Superior temporal gyrus (tissue), 1 donor: ENCODE data around the gene ARHGEF17.

ENCODE experiments used
- DNase-seq: peaks from one replicate; pipeline ENCODE4 v3.0.0-alpha.2; 2016; ENCODE audit errors: extremely low spot score

The ARHGEF17 gene

DNA sequence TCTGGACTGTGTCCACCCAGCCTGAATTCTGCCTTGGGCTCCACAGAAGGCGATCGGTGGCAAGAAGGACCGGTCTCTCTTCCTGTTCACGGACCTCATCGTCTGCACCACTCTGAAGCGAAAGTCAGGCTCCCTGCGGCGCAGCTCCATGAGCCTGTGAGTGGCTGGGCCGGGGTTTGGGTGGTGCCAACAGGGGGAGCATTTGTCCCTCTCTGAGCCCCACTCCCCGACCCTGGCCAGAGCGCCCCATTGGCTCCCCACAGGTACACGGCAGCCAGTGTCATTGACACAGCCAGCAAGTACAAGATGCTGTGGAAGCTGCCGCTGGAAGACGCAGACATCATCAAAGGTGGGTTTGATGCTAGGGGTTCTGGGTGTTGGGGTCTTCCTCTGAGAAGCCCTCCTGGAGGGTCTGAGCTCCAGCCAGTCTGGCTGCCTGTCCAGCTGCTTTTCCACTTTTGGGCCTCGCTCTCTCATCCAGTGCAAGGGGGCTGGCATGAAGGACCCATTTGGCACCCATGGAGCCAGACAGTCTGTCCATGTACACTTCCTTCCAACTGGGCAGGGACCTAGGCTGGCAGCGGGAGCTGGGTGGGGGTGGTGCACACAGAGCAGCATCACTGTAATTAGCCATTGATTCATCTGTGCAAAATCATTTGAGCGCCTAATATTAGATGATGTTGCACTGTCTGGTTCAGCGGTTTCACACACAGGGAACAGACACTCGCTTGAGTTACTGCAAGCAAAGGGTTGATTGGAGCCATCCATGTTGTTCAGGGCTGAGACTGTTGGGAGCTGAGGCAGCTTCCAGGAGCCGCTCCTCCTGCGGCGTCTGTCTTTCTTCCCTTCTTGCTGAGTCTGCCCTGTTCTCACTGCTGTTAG, 49.1 kb downstream of the ARHGEF17 start:
- DNase-seq: no peak

DNA sequence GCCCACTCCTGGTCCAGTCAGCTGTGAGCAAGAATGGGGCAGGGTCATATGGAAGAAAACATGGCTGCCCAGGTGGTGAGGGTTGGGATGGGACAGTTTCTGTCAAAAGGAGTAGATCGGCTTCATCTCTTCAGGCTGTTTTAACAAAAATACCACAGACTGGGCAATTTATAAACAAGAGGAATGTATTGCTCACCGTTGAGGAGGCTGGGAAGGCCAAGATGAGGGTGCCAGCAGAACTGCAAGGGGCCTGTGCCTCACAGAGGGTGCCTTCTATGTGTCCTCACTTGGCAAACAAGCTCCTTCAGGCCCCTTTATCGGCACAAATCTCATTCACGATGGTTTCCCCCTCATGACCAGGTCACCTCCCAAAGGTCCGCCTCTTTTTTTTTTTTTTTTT, 50.0 kb downstream of the ARHGEF17 start:
- DNase-seq: no peak

DNA sequence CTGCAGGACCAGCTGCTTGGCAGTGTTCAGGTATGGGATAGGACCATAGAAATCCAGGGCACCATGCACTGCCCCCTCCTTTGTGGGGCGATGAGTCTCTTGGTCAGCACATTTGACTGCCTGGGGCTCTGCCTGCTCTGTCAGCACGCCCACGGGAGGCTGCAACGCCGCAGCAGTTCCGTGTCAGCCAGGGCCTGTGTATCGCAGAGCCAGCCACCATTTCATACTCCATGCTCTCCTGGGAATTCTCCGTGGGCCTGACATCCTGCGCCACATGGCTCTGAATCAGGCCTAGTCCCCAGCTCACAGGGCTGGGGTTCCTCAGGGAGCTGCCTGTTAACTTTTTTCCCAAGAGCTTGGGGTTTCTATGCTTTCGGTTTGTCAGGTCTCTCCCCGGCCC, 51.3 kb downstream of the ARHGEF17 start:
- no peak for DNase-seq

DNA sequence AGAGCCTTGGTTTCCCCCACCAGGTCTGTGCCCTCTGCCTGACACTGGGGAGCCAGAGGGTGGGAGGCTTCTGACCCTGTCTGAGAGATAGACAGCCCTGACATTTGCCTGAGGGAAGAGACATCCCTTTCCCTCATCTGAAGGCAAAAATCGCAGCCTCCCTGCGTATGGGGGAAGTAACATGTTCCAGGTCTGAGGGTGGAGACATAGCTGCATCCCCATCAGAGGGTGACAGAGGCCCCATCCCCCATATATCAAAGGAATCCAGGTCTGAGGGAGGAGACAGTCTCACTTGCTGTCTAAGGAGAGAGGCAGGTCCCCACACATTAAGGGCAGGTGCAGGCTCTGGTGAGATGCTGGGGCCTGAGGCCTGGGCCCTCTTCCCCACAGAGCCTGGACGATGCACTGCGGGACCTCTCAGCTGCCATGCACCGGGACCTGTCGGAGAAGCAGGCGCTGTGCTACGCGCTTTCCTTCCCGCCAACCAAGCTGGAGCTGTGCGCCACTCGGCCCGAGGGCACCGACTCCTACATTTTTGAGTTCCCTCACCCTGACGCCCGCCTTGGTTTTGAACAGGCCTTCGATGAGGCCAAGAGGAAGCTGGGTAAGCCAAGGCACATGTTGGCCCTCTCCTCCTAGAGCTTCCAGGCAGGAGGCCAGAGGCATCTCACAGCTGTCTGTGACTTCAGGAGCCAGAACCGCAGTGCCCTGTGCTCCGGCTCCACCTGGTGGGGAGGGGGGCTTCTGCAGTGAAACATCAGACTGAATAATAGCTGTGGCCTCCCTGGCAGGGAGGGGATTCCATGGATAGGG, 52.1 kb downstream of the ARHGEF17 start:
- DNase-seq: no peak

DNA sequence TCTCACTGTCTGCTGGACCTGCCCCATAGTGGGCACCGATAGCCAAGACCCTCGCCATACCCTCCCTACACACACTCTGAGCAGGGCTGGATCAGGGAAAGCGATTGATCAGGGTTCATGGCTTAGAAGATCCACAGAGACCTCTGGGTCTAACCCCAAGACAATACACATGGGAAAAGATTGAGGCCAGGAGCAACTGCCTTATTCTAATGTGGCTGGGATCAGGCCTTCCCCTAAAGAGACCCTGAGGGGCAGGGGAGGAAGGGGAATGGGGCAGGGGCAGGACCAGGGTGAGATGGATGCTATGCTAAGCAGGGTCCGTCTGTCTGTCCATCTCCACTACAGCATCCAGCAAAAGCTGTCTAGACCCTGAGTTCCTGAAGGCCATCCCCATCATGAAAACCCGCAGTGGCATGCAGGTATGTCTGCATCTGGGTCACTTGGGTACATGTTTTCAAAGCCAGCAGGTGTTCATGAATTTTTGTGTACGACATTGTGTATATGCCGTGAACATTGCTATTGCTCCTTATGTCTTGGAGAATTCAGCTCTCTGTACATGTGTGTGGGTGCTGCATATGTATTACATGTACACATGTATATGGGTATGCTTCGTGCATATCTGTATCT, 52.8 kb downstream of the ARHGEF17 start:
- DNase-seq: no peak

DNA sequence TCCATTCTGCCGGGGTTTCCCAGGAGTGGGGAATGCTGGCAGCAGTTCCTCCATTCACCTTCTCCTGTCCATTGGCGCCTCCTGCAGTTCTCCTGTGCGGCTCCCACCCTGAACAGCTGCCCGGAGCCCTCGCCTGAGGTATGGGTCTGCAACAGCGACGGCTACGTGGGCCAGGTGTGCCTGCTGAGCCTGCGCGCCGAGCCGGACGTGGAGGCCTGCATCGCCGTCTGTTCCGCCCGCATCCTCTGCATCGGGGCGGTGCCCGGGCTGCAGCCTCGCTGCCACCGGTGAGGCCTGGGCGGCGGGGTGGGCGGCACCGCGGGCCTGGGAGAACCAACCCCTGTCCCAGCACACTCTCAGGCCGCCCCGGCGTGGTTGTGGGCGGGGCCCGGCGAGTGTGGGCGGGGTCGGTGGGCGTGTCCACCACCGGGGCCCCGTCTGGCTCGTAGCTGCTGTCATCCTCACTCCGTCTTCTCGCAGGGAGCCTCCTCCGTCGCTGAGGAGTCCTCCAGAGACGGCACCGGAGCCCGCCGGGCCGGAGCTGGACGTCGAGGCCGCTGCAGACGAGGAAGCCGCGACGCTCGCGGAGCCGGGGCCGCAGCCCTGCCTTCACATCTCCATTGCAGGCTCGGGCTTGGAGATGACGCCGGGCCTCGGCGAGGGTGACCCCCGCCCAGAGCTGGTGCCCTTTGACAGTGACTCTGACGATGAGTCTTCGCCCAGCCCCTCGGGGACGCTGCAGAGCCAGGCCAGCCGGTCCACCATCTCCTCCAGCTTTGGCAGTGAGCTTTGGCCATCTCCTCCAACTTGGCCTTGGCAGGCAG, 54.1 kb downstream of the ARHGEF17 start:
- DNase-seq: no peak

DNA sequence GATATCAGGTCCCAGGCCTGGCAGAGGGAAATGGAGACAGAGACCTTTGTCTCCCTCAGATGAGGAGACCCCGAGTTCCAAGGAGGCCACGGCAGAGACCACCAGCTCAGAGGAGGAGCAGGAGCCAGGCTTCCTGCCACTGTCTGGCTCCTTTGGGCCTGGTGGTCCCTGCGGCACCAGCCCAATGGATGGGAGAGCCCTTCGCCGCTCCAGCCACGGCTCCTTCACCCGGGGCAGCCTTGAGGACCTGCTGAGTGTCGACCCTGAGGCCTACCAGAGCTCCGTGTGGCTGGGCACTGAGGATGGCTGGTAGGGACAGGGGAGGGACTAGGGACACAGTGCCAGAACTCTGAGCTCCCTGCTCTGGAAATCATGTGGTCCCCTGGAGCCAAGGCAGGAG, 55.1 kb downstream of the ARHGEF17 start:
- DNase-seq: no peak

DNA sequence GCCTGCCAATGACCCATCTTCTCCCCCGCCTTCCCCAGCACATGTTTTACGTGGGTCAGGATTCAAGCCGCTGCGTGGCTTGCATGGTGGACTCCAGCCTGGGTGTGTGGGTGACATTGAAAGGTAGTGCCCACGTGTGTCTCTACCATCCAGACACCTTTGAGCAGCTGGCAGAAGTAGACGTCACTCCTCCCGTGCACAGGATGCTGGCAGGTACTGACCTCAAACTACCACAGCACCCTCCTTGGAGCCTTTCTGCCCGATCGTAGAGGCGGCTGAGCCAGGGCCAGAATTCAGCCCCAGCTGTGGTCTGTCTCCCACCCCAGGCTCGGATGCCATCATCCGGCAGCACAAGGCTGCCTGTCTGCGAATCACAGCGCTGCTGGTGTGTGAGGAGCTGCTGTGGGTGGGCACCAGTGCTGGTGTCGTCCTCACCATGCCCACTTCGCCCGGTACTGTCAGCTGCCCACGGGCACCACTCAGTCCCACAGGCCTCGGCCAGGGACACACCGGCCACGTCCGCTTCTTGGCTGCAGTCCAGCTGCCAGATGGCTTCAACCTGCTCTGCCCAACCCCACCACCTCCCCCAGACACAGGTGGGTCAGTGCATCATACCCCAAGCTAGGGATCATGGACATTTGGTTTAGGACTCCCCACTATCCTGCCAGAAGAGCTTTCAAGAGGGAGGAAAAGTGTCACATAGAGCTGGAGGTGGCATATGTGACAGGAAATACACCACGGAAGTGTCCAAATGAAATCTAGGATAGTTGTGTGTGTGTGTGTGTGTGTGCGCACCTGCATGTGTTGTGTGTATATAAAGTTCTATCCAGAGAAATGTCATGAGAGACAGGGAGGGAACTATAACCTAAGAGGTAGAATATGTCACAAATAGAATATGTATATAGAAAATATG, 57.5 kb downstream of the ARHGEF17 start:
- DNase-seq: no peak

DNA sequence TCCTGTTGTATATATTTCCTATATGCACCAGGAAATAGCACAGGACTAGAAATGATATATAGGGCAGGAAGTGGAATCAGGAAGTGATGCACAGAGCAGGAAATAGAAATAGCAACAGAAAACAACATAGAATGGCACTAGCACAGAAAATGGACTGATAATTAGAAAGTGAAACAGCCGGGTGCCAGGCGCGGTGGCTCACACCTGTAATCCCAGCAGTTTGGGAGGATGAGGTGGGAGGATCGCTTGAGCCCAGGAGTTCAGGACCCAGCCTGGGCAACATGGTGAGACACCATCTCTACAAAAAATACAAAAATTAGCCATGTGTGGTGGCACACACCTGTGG, 58.2 kb downstream of the ARHGEF17 start:
- no peak for DNase-seq

DNA sequence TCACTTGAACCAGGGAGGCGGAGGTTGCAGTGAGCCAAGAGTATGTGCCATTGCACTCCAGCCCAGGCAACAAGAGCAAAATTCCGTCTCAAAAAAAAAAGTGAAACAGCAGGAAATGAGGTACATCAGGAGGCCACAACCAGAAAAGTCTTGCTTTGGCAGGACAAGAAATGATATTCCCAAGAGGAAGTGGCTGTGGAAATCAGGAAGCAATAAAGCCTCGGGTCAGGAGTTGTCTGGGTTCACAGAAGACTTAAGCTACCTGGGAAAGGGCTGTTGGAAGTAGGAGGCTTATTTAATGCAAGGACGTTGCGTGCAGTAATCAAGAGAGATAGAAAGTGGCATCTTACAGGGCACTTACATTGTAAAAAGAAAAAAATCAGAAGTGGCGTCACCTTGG, 58.9 kb downstream of the ARHGEF17 start:
- no peak for DNase-seq

DNA sequence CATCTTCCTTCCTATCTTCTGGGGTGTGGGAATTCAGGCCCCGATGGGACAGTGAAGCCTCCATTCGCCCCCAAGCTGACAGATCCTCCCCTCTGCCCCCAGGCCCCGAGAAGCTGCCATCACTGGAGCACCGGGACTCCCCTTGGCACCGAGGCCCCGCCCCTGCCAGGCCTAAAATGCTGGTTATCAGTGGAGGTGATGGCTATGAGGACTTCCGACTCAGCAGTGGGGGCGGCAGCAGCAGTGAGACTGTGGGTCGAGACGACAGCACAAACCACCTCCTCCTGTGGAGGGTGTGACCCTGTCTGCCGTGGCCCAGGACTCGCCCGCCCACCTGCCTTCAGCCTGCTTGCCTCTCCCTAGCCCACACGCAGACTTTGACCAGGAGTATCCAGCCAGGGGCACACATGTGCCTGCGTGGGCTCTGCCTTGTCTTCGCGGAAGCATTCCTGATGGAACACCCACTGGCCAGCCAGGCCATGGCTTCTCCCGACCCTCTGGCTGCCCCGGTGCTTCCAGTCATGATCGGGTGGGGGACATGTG, 59.5 kb downstream of the ARHGEF17 start:
- DNase-seq: no peak

DNA sequence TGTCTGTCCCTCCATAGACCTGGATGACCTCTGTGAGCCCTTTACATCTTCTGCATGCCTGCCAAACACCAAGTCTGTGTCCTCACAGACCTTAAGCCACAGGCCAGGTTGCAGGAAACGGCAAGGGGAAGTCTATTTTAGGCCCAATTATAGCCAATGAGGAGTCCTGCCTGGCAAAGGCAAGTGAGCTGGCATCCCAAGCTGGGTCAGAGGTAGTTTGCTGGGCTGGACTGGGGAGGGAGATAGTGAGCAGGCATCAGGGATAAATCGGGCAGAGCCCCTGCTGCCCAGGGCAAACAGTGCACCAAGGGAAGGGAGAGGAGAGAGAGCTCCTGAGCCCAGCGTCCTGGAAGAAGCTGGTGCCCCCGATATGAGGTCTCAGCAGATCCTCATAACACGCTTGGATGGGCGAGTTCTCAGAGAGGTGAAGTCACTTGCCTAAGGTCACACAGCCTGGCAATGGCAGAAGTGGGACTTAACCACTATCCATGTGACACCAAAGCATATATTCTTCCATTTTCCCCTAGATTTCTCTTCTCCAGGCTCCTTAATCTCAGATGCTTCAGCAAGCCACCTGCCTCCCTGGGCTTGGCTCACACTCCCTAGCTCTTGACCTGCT, 64.4 kb downstream of the ARHGEF17 start:
- DNase-seq: no peak

DNA sequence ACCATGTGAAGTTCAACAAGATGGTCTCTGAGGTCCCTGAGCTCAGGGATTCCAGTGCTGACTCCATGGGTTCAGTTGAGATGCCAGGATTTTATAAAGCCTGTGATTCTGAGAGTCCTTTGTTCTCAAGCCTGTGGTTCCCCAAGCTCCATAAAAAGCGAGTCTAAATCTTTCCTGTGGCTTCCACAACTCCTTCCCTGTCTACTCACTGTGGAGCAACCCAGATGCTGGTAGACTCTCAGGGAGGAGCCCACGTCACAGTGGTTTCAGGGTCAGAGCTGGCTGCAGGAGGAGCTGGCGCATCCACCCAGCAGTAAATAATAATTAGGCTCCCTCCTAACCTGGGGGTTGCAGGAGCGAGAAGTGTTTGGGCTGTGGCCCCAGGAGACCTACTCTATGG, 66.1 kb downstream of the ARHGEF17 start:
- DNase-seq: no peak

DNA sequence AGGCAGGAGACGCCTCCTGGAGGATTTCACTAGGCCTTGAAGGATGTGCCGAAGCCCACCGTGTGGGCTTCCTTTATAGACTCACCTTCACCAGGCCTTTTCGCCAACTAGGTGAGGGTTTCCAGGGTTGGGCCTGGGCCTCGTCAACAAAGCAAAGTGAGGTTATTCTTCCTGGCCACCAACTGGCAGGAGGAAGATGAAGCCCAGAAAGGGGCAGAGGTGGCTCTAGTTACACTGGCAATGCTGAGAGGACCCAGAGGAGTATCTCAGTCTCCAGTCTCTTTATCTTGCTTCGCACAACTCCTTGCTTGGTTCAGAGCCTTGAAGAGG, 67.7 kb downstream of the ARHGEF17 start:
- DNase-seq: no peak

DNA sequence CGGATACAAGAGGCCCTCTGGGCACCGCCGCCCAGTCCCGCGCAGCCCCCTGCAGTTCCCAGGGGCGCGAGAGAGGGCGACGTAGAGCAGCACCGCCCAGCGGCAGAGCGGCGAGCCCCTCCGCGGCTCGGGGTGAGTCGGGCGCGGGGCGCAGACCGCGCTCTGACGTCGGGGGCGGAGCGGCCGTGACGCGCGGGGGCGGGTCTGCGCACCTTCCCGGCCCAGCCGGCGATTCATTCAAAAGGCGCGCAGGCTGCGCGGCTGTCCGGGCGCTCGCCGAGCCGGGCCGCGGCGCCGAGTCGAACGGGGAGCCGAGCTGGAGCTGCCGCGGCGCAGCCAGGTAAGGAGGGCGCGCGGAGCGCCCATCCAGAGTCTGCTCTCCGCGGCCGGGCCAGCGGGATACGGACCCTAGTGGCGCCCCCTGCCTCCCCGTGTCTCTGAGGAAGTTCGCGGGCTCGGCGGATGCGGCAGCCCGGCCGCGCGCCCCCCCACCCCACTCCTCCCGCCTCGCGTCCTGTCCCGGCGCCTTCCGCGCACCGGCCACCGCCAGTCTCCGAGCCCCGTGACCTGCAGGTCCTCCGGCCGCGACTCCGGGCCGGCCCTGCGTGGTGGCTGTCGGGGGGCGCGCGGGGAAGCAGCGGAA, 68.2 kb downstream of the ARHGEF17 start, which contains the start of gene RELT:
Gene RELT, plus strand, starts transcription at position 240 of the 643 bp plus-strand sequence. CDS start 12,738 bp downstream, outside the sequence.
- DNase-seq: peak; percentile 86

DNA sequence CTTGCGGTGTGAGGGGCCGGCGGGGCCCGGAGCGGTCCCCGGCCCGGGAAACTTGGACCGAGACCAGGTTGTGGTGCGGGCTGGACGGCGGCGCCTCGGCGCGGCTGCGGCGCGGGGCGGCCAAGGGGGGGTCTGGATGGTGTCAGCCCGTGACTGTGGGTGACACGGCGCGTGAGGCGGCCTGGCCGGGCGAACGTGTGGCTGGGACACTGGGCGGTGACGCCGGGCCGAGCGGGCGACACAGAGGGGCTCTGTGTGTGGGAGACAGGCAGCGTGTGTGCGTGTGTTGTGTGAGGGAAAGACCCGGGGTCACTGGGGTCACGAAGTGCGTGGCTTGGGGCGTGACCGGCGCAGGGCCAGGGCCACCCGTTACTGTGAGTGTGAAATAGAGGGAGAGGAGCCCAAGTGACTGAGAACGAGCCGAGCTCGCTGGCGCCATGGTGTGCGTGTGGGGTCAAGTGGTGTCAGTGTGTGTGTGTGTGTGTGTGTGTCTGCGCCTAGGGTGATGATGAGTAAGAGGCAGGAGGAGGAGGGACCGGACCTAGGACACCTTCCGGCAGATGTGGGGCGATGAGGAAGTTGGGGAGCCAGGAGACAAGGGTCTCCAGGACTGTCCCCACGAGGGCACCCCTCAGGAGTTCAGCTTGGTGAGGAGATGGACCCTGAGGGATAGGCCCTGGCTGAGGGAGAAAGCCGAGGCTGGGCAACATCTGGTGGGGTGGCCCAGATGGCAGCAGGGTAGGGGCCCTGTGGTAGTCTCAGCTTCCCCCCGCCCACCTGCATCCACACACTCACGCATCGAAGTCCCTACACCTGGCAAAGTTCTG, 68.9 kb downstream of the ARHGEF17 start:
- DNase-seq: no peak

DNA sequence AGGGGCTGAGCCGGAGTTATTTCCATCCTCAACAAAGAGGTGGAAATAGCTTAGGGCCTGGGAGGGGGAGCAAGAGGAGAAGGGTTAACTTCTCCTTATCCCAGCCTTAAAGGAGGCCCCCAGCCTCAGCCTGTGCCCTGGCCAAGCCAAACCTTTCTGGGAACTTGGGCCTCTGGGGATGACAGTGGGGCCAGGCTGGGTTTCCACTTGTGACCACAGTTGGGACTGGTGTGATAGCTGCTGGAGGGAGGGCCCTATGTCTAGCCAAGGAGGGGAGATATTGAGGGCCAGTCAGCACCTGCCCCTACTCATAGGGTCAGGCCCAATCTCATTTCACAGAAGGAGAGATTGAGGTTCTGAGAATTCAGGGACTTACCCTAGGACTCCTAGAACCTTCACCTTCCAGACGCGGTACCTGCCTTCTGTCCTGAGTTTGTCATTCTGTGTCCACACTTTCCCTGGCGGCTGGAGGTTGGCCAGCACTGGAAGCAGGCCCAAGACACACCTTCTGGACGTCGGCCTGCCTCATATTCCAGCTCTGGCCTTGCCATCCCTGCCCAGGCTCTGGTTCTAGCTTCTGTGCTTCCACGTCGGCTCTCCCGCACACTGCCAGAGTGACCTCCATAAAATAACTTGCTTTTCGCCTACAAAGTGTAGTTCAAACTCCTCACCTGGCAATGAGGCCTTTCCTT, 71.3 kb downstream of the ARHGEF17 start:
- DNase-seq: no peak

DNA sequence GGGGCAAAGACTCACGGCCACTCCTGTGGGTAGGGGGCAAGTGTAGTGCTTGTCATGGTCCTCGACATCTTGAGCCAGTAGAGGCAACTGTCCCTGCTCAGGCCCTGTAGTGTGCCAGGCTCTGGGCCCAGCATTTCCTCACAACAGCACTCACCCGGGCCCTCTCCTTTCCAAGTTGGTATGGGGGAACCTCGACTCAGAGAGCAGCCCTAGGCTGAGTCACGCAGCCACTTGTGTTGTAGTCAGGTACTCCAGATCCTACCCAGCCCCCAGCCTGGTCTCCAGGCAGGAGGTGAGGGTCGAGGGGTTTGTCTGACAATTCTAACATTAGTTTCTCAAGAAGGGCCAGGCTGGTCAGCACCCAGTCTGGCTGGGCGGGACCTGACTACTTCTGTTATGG, 72.3 kb downstream of the ARHGEF17 start:
- DNase-seq: no peak
